Thyroid gland (tissue), 4 donors: ENCODE results near the gene NBAS. TPM values are rescaled to one million over a fixed set of nuclear protein-coding genes. Genes with fewer than 3 reads are reported as not detected.
"Not testable (repeated sequence)": the region's sequence is repeated elsewhere in the genome, so short reads cannot be mapped to it uniquely, and the experiment has no call there.

ENCODE experiments used
- DNase-seq, 2 donors: peaks; one replicate each; pipeline ENCODE4 v3.0.0-alpha.2; 2019
- H3K27ac ChIP-seq, 3 donors: fragments of 200-600 bp; sonication (generic); 1 replicate in 2 of 3; 2 replicates in 1 of 3; pipeline ENCODE4 v1.5.1; 2016 to 2019; ENCODE audit warnings: mild to moderate bottlenecking in 1 of 3, moderate library complexity in 1 of 3
- H3K27me3 ChIP-seq: fragments of 200-600 bp; sonication (generic); one replicate; pipeline ENCODE4 v1.5.1; 2019
- H3K36me3 ChIP-seq, 2 donors: fragments of 200-600 bp; sonication (generic); one replicate each; pipeline ENCODE4 v1.5.1; 2016 to 2019
- H3K4me1 ChIP-seq, 2 donors: fragments of 200-600 bp; sonication (generic); one replicate each; pipeline ENCODE4 v1.5.1; 2017 to 2019
- H3K4me3 ChIP-seq, 3 donors: fragments of 200-600 bp; sonication (generic); replicated peaks in 1 of 3; 1 replicate in 2 of 3; 2 replicates in 1 of 3; pipeline ENCODE4 v1.5.1; 2016; ENCODE audit warnings: mild to moderate bottlenecking in 1 of 3
- H3K9me3 ChIP-seq: fragments of 200-600 bp; sonication (generic); one replicate; pipeline ENCODE4 v1.5.1; 2017
- CTCF ChIP-seq, 6 experiments: fragments of 200-600 bp in 3 of 6; fragments of 450-650 bp in 3 of 6; sonication (generic) in 3 of 6; IDR thresholded peaks; one replicate each; pipeline ENCODE4 v1.5.1; 2016 to 2019; ENCODE audit warnings: antibody characterized with exemption in 6 of 6, mild to moderate bottlenecking in 2 of 6, inconsistent platforms in 1 of 6, moderate library complexity in 1 of 6
- POLR2A ChIP-seq, 2 donors: fragments of 450-650 bp; IDR thresholded peaks; one replicate each; pipeline ENCODE4 v1.6.1; 2017; ENCODE audit warnings: antibody characterized with exemption in 2 of 2, mild to moderate bottlenecking in 2 of 2, moderate library complexity in 1 of 2
- WGBS, 2 donors: methylation state at CpG; one replicate each; pipeline ENCODE4 v1.1.5; 2017; 5-methylcytosine and 5-hydroxymethylcytosine counted together
- intact Hi-C: fragments of 100-400 bp; cut with DNase I; formaldehyde crosslinking; loops from one replicate; pipeline ENCODE4 v1.15.1; 2023
- total RNA-seq, 4 donors: library from RNA; depleted of rRNA; stranded (reverse); fragments of >200 nt; gene quantifications; one replicate each; pipeline ENCODE4 v1.2.3, GENCODE V29; 2016

The NBAS gene
- total RNA-seq, 4 donors from 2014 or later = 50.4 to 71.5 (median 54.7) TPM

- no peak overlapping the region for H3K27ac ChIP-seq
- H3K4me1 ChIP-seq = no peaks in the 10 kb centered on the region
- no peaks in the 10 kb centered on the region for H3K27me3 ChIP-seq
- no peak overlapping the region for H3K4me3 ChIP-seq
- 76 to 85% methylated on average over 2 of the region's 2 CpGs for WGBS, 2 donors
- no peak for DNase-seq
- H3K36me3 ChIP-seq = no peaks in the 10 kb centered on the region
- intact Hi-C loops = no loop called here
- TF ChIP-seq POLR2A (IDR thresholded peaks at IDR 0.05) (no peak), CTCF (IDR thresholded peaks at IDR 0.05) (no peak)
- no peaks in the 10 kb centered on the region for H3K9me3 ChIP-seq
These were observed 111.4 kb downstream of the NBAS start for GRCh38 chr2:15449556-15450236.

- no peak for DNase-seq
- H3K27me3 ChIP-seq = no peaks in the 10 kb centered on the region
- H3K9me3 ChIP-seq = no peaks in the 10 kb centered on the region
- 80 to 84% methylated on average over 5 of the region's 5 CpGs for WGBS, 2 donors
- H3K4me1 ChIP-seq = no peaks in the 10 kb centered on the region
- no peaks in the 10 kb centered on the region for H3K36me3 ChIP-seq
- no peak overlapping the region for H3K27ac ChIP-seq
- intact Hi-C loops = no loop called here
- H3K4me3 ChIP-seq = no peak overlapping the region
- TF ChIP-seq POLR2A (IDR thresholded peaks at IDR 0.05) = no peak
- TF ChIP-seq CTCF (IDR thresholded peaks at IDR 0.05) = no peak
These were observed 112.8 kb downstream of the NBAS start for GRCh38 chr2:15448250-15448839.

- Histone ChIP-seq H3K27ac (no peak overlapping the region), H3K27me3 (no peaks in the 10 kb centered on the region), H3K4me1 (no peaks in the 10 kb centered on the region), H3K9me3 (no peaks in the 10 kb centered on the region), H3K36me3 (no peaks in the 10 kb centered on the region), H3K4me3 (no peak overlapping the region)
- DNase-seq = no peak
- intact Hi-C loops = no loop called here
- TF ChIP-seq POLR2A (IDR thresholded peaks at IDR 0.05) (no peak), CTCF (IDR thresholded peaks at IDR 0.05) (no peak)
- WGBS, 2 donors = 96 to 97% methylated on average over 2 of the region's 2 CpGs
These were observed 113.8 kb downstream of the NBAS start for GRCh38 chr2:15447381-15447780.

GRCh38 chr2:15446961-15447360, 114.2 kb downstream of the NBAS start:
- WGBS, 2 donors = 94% methylated on average over 4 of the region's 4 CpGs
- Histone ChIP-seq H3K4me1 (no peaks in the 10 kb centered on the region), H3K9me3 (no peaks in the 10 kb centered on the region), H3K27me3 (no peaks in the 10 kb centered on the region), H3K36me3 (no peaks in the 10 kb centered on the region), H3K27ac (no peak overlapping the region), H3K4me3 (no peak overlapping the region)
- DNase-seq = no peak
- intact Hi-C loops = no loop called here
- no peak for TF ChIP-seq POLR2A (IDR thresholded peaks at IDR 0.05)
- TF ChIP-seq CTCF (IDR thresholded peaks at IDR 0.05) = no peak

- Histone ChIP-seq H3K27me3 (no peaks in the 10 kb centered on the region), H3K9me3 (no peaks in the 10 kb centered on the region), H3K4me3 (no peak overlapping the region), H3K4me1 (no peaks in the 10 kb centered on the region), H3K27ac (no peak overlapping the region), H3K36me3 (no peaks in the 10 kb centered on the region)
- intact Hi-C loops = no loop called here
- WGBS, 2 donors = 95 to 97% methylated on average over 2 of the region's 2 CpGs
- TF ChIP-seq CTCF (IDR thresholded peaks at IDR 0.05) = no peak
- no peak for TF ChIP-seq POLR2A (IDR thresholded peaks at IDR 0.05)
- DNase-seq = no peak
These were observed 115.1 kb downstream of the NBAS start for GRCh38 chr2:15445891-15446562.

- H3K9me3 ChIP-seq, intact Hi-C loops: not testable (repeated sequence)
- 92 to 94% methylated on average over 15 to 21 of the region's 22 CpGs for WGBS, 2 donors
These were observed 121.2 kb downstream of the NBAS start for GRCh38 chr2:15439768-15440524.

GRCh38 chr2:15439366-15439765, 121.8 kb downstream of the NBAS start:
- intact Hi-C loops, H3K4me1 ChIP-seq, H3K9me3 ChIP-seq, H3K36me3 ChIP-seq, DNase-seq, H3K27ac ChIP-seq, H3K4me3 ChIP-seq, H3K27me3 ChIP-seq: not testable (repeated sequence)
- WGBS, 2 donors = 99% methylated on average over 10 of the region's 10 CpGs

More at GRCh38 chr2:15439768-15440524, 121.2 kb downstream of the NBAS start:
- not testable (repeated sequence) for H3K36me3 ChIP-seq, H3K4me1 ChIP-seq, DNase-seq, H3K27me3 ChIP-seq, H3K4me3 ChIP-seq, H3K27ac ChIP-seq
